Posterior vena cava (tissue), 2 donors: Measurements from ENCODE around the gene ADAM11. TPM values are rescaled to one million over a fixed set of nuclear protein-coding genes. Genes with fewer than 3 reads are reported as not detected.
A peak's percentile ranks its signal among the peaks of the same experiment; 100 is the strongest.
"Not testable (repeated sequence)": the region's sequence is repeated elsewhere in the genome, so short reads cannot be mapped to it uniquely, and the experiment has no call there.

Experiments
- DNase-seq: peaks from one replicate; pipeline ENCODE4 v3.0.0-alpha.2; 2020; ENCODE audit warnings: low spot score
- intact Hi-C, 2 donors: fragments of 100-400 bp; cut with DNase I; formaldehyde crosslinking; loops; one replicate each; pipeline versions ENCODE4 v1.14.1 to v1.14.2; 2022 to 2023
- long read RNA-seq, 2 donors: library from polyadenylated mRNA; unstranded; transcript quantifications; one replicate each; pipeline ENCODE4 v2.0.0, GENCODE V29; 2020 to 2021
- total RNA-seq, 2 donors: library from RNA; stranded (reverse); fragmentation: NEBNext Ultra II Directional; extraction: Animal tissue kit (Norgen Biotek cat#: 25700); gene quantifications; one replicate each; pipeline ENCODE4 v1.2.1, GENCODE V29; 2021
- donor health status: DM: yes; HTN: yes; CAD: no.
- donor health status: DM: yes; HTN: yes; CAD: no.

ADAM11 gene, protein sequence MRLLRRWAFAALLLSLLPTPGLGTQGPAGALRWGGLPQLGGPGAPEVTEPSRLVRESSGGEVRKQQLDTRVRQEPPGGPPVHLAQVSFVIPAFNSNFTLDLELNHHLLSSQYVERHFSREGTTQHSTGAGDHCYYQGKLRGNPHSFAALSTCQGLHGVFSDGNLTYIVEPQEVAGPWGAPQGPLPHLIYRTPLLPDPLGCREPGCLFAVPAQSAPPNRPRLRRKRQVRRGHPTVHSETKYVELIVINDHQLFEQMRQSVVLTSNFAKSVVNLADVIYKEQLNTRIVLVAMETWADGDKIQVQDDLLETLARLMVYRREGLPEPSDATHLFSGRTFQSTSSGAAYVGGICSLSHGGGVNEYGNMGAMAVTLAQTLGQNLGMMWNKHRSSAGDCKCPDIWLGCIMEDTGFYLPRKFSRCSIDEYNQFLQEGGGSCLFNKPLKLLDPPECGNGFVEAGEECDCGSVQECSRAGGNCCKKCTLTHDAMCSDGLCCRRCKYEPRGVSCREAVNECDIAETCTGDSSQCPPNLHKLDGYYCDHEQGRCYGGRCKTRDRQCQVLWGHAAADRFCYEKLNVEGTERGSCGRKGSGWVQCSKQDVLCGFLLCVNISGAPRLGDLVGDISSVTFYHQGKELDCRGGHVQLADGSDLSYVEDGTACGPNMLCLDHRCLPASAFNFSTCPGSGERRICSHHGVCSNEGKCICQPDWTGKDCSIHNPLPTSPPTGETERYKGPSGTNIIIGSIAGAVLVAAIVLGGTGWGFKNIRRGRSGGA
- under 1 TPM; 0.29 to 0.42 TPM for total RNA-seq
- long read RNA-seq, donor 1, partial matches to known transcripts = 0 of 2 reads
- long read RNA-seq, donor 1, other reads (novel, unspliced or antisense) = 2 of 2 reads
- long read RNA-seq, donor 2, partial matches to known transcripts = 0 of 2 reads
- long read RNA-seq, donor 2, other reads (novel, unspliced or antisense) = 2 of 2 reads

DNA sequence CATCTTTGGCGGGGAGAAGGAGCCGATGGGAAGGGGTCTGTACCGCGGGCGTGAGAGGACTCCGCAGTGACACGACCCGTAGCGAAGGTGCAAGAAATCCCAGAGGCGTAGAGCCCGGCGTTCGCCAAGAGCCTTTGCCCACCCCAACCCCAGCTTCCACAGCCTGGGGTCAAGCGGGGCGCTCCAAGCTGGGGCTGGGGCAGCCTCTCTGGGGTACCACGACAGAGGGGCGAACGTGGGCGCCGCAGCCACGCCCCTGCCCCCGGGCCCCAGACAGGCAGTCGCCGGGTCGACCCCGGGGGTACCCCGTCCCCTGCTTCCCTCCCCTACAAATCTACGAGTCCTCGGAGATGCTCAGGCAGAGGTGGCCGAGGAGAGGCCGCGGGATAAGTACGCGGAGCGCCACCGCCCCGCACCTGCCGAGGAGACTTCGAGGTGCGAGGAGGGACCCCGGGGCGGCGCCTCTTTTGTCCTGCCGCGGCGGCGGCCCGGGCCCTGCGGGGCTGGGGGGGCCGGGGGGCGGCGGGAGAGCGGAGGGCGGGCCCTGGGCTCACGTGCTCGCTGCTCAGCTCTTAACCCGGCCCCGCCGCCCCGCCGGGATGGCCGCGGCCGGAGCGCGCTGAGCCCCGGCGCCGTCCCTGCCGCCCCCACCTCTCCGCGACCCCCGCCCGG lies at the start of gene ADAM11:
TSS of gene ADAM11 (plus strand) at position 575 of the 672 bp plus-strand sequence. CDS start 212 bp downstream, outside the sequence.
- intact Hi-C loops = loop anchor here in 1 of 2 donors (1.0 kb wide), 1 partner anchor 34 kb away; no protein-coding TSS in a partner anchor
- no peak for DNase-seq

DNA sequence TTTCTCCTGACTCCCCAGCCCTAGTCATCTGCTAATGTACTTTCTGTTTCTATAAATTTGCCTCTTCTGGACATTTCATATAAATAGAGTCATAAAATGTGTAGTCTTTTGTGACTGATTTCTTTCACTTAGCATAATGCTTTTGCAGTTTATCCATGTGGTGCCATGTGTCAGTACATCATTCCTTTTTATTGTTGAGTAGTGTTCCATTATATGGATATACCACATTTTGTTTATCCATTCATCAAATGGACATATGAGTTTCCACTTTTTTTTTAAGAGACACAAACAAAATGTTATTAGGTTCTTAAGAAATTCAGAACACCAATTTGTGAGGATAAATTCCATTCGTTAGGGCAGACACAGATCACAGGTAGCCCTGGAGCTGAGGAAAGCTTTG lies 39.3 kb upstream of the ADAM11 start:
- DNase-seq = no peak
- intact Hi-C loops = no loop called here

DNA sequence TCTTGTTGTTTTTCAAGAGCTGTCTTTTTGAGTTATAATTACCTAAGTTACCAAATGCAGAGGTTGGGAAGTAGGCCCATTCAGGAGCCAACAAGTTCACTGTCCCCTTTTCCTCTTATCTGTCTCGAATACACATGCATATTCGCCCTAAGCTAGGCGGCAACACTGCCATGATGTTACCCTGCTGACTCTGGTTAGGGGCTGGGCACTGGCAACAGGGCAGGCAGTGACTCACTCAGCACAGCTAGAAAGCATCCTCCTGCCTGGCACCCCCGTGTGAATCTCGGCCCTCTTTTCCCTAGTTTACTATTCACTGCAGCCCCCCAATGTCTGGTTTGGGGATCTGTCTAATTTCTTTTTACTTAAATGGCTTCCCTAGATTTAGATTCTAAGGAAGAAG lies 36.5 kb upstream of the ADAM11 start:
- no peak for DNase-seq
- intact Hi-C loops = no loop called here

DNA sequence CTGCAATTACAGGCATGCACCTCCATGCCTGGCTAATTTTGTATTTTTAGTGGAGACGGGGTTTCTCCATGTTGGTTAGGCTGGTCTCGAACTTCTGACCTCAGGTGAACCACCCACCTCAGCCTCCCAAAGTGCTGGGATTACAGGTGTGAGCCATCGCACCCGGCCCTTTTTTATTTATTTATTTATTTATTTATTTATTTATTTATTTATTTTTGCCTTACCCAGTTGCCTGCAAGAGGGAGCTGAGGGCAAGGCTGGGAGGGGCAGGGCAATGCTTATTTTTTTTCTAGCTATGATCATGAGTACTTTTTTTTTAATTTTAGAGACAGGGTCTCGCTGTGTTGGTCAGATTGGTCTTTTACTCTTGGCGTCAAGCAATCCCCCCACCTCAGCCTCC lies 32.7 kb upstream of the ADAM11 start:
- DNase-seq, intact Hi-C loops: not testable (repeated sequence)

DNA sequence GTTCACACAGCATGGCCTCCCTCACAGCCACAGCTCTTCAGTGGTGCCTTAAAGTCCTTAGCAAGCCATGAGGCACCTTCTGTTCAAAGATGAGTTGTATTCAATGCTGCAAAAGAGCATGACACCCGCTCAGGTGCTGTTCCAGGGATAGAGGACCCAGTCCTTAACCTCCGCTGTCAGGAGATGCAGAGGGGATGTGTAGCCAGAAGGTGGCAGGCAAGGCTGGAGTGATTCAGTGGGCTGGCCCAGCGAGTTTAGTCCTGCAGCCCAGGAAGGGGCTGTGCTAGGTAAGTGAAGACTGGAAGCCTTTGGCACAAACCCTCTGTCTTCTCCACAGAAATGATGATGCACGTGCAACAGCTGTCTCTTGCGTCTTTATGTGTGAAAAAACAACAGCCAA lies 25.0 kb upstream of the ADAM11 start:
- intact Hi-C loops = no loop called here
- DNase-seq = no peak

DNA sequence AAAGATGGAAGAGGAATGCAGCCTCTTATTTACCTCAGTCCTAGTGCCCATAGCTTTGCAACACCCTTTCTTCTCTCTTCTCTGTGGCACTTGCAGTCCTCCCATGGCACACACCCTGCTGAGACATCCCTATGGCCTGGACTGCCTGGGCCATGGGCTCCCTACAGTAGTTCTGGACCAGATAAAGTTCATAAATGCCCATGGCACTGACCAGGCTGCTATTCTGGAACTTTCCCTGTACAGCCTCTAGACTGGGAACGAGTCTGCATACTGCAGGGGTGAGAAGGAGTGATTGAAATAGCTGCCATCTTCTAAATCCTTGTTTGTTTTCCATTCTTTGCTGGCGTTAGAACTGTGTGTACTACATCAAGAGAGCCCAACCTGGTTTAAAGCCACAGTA lies 24.5 kb upstream of the ADAM11 start:
- intact Hi-C loops = no loop called here
- DNase-seq = no peak

DNA sequence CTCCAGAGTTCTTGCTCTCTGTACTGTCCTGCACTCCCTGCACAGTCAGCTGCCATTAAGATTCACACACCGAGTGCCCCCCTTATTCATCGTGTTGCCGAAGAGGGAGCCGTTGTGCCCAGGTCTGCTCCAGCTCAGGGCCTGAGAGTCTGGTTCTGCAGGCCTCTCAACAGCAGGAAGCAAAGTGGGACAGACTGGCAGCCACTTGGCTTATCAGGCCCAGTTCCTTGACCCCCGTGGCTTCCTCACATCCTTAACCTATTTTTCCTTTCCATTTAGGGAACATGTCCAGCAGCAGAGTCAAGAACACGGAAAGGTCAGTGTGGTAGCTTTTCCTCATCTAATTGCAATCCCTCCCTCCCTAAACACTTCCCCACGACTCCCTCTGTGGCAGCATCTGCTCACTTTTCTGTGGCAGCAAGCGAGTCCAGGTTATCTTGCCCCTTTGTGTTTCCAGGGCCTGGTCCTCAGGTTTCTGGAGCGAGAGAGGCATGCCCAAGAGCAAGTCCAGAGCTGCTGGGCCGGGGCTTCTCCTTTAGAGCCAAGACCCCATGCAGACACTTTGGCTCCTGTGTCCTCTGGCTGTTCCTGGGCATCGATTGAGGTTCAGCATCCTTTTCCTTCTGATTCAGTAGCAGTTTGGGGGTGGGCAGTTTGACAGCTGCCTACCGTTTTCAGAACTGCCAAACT lies 22.1 kb upstream of the ADAM11 start:
- DNase-seq = peak; percentile 52
- intact Hi-C loops = no loop called here

DNA sequence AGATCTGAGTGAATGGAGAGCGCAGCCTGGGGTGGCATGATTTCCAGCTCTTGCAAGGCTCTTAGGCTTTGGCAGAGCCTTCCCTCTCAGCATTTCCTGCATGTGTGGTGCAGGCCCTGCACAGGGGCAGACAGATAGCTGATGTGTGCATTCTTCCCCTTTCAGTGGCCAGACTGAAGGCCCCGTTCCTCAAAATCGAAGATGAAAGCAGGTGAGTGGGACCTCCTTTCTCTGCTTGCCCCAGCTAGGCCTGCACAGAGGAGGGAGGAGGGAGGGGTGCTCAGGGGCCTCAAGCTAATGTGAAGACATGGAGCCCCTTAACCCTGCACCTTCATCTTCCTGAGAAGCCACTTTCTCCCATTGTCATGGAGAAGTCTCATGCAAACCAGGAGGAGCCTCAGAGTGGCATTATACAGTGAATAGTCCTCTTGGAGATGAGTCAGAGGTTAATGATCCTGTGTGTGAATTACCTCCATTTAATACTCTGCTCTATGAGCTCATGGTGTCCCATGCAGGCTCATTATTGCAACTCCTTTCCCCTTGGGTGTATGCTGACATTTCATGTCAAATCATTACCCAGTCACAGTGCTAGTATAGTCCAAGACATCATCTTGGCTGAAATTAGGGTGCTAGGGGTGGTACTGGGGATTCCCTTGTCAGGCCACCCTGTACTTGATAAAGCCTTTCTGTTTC lies 20.4 kb upstream of the ADAM11 start:
- intact Hi-C loops = no loop called here
- no peak for DNase-seq

DNA sequence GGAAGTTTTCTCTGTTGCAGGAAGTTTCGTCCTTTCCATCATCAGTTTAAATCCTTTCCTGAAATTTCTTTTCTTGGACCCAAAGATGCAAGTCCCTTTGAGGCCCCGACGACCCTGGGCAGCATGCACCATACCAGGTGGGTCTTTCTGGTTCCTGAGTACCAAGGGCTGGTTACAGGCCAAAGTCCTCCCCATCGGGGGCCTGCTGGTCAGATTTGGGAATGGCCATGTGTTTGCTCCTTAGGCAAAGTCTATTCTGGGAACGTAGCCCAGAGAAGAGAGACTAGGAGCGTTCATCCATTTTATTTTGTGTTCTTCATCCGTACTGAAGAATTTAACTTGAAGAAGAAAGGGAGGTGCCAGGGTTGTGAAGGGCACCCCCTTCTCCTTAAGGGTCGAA lies 17.5 kb upstream of the ADAM11 start:
- no peak for DNase-seq
- intact Hi-C loops = no loop called here

DNA sequence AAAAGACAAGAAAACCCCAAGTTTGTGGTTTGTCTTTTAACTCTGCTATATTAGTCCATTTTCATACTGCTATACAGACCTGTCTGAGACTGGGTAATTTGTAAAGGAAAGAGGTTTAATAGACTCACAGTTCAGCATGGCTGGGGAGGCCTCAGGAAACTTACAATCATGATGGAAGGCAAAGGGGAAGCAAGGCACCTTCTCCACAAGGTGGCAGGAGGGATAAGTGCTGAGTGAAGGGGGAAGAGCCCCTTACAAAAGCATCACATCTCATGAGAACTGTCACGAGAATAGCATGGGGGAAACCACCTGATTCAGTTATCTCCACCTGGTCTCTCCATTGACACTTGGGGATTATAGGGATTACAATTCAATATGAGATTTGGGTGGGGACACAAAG lies 13.5 kb upstream of the ADAM11 start:
- DNase-seq = no peak
- intact Hi-C loops = no loop called here

DNA sequence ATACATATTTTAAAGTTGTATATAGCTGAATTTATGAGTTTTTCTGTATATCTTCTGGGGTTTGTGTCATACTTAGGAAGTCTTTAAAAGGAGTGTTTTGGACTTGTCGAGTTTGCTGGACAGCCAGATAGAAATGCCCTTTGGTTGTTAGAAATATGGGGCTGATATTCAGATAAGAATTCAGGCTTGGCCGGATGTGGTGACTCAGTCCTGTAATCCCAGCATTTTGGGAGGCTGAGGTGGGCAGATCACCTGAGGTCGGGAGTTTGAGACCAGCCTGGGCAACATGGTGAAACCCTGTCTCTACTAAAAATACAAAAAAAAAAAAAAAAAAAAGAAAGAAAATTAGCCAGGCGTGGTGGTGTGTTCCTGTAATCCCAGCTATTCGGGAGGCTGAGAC lies 13.1 kb upstream of the ADAM11 start:
- DNase-seq, intact Hi-C loops: not testable (repeated sequence)

DNA sequence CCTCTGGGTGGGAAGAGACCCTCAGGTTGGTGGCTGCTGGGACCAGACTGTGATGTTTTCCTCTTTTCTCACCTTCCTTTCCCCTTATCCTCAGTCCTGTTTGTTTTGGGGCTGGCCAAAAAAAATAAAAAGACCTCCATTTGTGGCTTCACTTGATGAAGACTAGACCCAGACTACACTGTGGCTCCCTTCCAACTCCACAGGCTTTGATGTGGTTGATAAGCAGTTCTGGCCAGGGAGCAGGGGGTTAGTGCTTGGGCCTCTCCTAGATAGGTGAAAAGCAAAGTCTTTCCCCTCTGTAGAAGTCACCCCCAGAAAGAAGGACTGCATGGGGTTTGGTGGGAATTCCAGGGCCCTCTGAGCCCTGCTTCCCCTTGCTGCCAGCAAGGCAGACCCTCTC lies 11.2 kb upstream of the ADAM11 start:
- intact Hi-C loops = no loop called here
- no peak for DNase-seq

DNA sequence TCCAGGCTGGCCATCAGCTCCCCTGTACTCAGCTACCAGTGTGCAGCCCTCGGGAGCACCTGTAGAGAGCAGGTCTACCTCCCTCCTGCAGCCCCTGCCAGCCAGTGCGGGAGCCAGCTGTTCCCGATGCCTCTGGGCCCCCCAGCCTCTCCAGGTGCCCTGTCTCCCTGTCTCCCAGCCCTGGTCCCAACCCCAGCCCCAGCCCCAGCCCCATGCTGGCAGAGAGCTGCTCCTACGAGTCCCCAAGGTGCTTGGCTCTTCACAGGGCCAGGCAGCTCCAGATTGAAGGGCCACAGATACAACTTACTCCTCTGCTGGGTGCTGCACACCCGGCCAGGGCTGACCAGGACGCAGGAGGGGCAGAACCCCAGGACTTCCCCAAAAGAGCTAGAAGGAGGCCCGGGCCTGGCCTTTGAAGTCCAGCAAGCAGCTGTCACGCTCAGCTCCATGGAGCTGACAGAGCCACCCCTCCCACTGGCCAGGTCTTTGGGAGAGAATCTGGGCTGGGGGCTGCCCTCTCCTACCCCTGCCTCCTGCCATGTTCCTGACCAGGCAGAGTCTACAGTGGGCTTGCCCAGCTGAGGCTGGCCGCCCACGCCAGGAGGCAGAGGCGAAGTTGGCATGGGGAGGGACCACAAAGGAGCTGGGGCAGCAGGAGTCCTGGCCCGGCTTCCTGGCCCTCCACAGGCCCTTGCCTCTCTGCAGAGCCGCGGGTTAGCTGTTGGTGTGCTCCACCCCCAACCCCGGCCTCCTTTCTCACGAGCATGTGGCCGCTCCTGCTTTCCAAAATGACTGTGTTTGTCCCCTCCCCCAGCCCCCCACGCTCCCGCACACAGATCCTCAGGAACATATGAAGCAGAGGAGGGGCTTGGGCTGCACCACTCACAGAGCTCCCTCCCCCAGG lies 9.5 kb upstream of the ADAM11 start:
- DNase-seq = no peak
- intact Hi-C loops = no loop called here

DNA sequence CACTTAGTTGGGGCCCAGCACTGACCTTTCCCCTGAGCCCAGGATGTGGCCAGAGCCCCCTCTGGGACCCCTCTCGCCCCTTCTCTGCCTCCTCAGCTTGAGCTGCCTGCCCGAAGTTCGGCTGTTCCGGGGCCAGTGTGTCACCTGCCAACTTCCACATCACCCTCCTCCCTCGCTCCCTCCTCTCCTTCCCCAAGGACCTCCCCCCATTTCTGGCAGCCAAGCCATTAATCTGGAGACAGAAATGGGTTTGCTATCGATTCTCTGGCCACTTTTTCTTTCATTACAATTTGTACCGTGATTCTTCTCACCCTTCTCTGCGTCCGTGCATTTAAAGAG lies 8.8 kb upstream of the ADAM11 start:
- intact Hi-C loops = no loop called here
- no peak for DNase-seq

DNA sequence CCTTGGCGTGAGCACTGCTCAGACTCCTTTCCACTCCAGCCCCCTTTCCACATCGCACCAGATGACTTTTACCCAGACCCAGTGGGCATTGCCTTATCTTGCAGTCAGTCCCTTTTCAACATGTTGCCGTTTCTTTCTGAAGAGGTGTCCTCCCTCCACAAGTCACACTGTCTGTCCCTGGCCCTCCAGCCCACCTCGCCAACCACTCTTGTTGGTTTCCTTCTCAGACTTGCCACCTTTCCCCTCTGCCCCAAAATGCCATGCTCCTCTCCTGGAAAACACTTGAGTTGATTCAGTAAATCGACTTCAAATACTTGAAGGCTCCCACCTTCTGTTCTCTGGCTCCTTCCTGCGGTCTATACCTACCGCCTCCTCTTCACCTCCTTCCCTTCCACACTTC lies 7.5 kb upstream of the ADAM11 start:
- DNase-seq = no peak
- intact Hi-C loops = no loop called here

DNA sequence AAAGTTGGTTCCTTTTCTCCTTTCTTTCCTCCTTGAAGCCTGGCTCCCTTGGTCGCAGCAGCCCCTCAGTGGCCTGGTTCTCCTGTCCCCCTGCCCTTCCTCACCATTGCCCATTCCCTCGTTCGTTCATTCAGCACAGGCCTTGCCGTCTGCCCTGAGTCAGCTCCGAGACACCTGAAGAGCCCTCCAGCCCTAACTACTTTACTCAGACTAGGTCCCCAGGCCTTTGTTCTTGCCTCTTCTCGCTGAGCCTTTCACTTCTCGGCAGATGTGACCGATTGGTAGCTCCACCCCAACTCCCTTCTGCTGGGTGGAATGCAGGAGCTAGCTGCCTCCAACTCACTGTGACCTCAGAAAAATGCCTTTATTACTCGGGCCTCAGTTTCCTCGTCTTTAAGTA lies 7.0 kb upstream of the ADAM11 start:
- intact Hi-C loops = no loop called here
- DNase-seq = no peak

DNA sequence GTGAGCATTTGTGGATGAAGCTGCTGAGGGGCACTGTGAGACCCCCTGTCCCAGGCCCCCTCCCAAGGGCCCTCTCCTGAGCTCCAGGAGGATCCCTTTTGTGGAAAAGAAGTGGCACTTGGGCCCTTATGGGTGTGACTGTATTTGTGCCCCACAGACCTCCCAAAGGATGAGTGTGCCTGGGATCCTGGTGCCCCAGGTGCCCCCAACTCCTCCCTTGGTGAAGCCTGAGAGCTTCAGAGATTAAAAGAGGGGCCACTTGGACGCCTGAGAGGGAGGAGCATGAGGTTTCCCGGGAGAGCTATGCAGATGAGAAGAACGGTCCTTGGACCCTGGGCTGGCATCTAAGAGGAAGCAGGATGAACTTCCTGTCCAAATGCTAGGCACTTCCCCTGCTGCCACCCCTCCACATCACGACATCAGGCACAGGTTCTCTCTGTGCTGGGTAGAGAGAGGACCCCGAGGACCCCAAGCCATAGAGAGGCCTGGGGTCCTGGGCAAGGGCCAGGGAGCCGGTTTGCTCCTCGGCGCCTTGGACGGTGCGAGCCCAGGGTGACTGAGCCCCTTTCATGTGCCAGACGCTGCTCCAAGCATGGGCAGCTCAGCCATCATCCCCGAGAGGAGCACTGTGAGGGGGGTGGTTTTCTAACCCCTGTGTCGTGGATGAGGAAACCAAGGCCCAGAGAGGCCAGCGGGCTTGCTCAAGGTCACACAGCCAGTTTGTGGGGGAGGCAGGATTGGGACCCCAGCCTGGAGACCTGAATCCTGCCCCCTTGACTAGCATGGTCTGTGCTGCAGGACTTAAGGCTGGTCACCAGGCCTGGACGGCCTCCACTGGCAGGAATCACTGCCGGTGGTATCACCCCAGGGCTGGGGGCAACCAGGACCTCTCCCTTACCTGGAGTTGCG lies 5.6 kb upstream of the ADAM11 start:
- intact Hi-C loops = no loop called here
- DNase-seq = no peak
